GM12878 (cell line): ENCODE measurements around the gene TMPRSS6.

Source experiments
- CREB1 ChIP-seq: IDR thresholded peaks from 2 replicates; pipeline ENCODE4 v1.6.1; 2012; ENCODE audit warnings: low read depth, mild to moderate bottlenecking, inconsistent platforms
- KDM1A ChIP-seq: fragments of 200-600 bp; sonication (generic); IDR thresholded peaks from 2 replicates; pipeline ENCODE4 v1.6.1; 2016; ENCODE audit warnings: borderline replicate concordance
- TCF7 ChIP-seq: IDR thresholded peaks from 2 replicates; pipeline ENCODE4 v1.6.1; 2014; ENCODE audit warnings: antibody characterized with exemption, borderline replicate concordance
- TF ChIP-seq, protein P1 (sequence below), 3 experiments: IDR thresholded peaks in 2 of 3; conservative IDR thresholded peaks in 1 of 3; 2 replicates each; pipeline ENCODE4 v1.5.1; 2011; ENCODE audit warnings: low read depth in 3 of 3, low read length in 3 of 3, mild to moderate bottlenecking in 3 of 3, control low read depth in 2 of 3, moderate library complexity in 2 of 3, inconsistent platforms in 1 of 3, mixed read lengths in 1 of 3; ENCODE audit not compliant: control insufficient read depth in 2 of 3, insufficient read depth in 1 of 3; ENCODE audit errors: extremely low read depth in 1 of 3
- TF ChIP-seq, protein P2 (sequence below): IDR thresholded peaks from 2 replicates; pipeline ENCODE4 v1.6.1; 2011; ENCODE audit warnings: low read depth, low read length, improper control_type of control experiment, borderline replicate concordance

DNA sequence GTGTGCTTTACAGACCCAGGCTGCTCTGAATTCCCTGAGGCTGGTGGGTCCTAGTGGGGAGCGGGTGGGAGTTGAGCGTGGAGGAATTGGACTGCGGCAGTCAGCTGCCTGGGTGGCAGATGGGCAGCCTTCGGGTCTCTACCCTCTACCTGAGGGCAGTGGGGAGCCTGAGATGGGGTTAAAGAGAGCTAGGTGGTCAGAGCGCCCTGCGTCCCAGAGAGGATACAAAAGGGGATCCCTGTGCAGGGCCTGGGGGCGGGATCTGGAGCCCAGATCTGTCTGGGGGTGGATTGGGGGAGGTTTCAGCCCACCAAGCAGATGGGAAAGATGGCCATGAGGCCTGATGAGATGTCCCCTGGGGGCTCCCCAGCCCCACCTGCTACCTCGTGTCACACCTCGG, 39.8 kb downstream of the TMPRSS6 start:
- TF ChIP-seq TCF7 = no peak
- TF ChIP-seq, protein P1, sequence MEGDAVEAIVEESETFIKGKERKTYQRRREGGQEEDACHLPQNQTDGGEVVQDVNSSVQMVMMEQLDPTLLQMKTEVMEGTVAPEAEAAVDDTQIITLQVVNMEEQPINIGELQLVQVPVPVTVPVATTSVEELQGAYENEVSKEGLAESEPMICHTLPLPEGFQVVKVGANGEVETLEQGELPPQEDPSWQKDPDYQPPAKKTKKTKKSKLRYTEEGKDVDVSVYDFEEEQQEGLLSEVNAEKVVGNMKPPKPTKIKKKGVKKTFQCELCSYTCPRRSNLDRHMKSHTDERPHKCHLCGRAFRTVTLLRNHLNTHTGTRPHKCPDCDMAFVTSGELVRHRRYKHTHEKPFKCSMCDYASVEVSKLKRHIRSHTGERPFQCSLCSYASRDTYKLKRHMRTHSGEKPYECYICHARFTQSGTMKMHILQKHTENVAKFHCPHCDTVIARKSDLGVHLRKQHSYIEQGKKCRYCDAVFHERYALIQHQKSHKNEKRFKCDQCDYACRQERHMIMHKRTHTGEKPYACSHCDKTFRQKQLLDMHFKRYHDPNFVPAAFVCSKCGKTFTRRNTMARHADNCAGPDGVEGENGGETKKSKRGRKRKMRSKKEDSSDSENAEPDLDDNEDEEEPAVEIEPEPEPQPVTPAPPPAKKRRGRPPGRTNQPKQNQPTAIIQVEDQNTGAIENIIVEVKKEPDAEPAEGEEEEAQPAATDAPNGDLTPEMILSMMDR (IDR thresholded peaks at IDR 0.05 in 2 of 3, conservative IDR thresholded peaks at IDR 0.05 in 1 of 3; ENCODE audit: control insufficient read depth in 2 of 3, extremely low read depth in 1 of 3, insufficient read depth in 1 of 3, low read depth in 3 of 3, low read length in 3 of 3) = no peak
- no peak for TF ChIP-seq CREB1
- no peak for TF ChIP-seq KDM1A
- TF ChIP-seq, protein P2, sequence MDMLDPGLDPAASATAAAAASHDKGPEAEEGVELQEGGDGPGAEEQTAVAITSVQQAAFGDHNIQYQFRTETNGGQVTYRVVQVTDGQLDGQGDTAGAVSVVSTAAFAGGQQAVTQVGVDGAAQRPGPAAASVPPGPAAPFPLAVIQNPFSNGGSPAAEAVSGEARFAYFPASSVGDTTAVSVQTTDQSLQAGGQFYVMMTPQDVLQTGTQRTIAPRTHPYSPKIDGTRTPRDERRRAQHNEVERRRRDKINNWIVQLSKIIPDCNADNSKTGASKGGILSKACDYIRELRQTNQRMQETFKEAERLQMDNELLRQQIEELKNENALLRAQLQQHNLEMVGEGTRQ = no peak
